CD4-positive, CD25-positive, alpha-beta regulatory T cell (primary cell): ENCODE data around the gene ATF1. TPM values are rescaled to one million over a fixed set of nuclear protein-coding genes. Genes with fewer than 3 reads are reported as not detected.
"Not testable (repeated sequence)": the region's sequence is repeated elsewhere in the genome, so short reads cannot be mapped to it uniquely, and the experiment has no call there.

Experiments
- ATAC-seq, 2 donors: fragments of 150-1000 bp; cut with Tn5 transposase; one replicate each; pipeline ENCODE4 v1.10.0; 2021; ENCODE audit warnings: low read depth in 2 of 2, moderate number of reproducible peaks in 2 of 2, moderate library complexity in 1 of 2
- DNase-seq, 3 donors: peaks; one replicate each; pipeline versions ENCODE4 v3.0.0 to v3.0.0-alpha.2; 2012 to 2022; ENCODE audit warnings: mixed read lengths in 1 of 3
- H3K27ac ChIP-seq: one replicate; pipeline ENCODE4 v1.7.0; 2013; ENCODE audit warnings: mild to moderate bottlenecking, low read length; ENCODE audit not compliant: insufficient read depth, poor library complexity, severe bottlenecking
- H3K27me3 ChIP-seq: one replicate; pipeline ENCODE4 v1.7.0; 2013; ENCODE audit warnings: low read length; ENCODE audit not compliant: control insufficient read depth, insufficient read depth
- H3K36me3 ChIP-seq: one replicate; pipeline ENCODE4 v1.7.0; 2013; ENCODE audit warnings: mild to moderate bottlenecking, low read length, moderate library complexity; ENCODE audit not compliant: control insufficient read depth, insufficient read depth
- H3K4me1 ChIP-seq: 2 replicates; pipeline ENCODE4 v1.7.0; 2013; ENCODE audit warnings: mild to moderate bottlenecking, low read length; ENCODE audit not compliant: insufficient read depth, control insufficient read depth, poor library complexity, severe bottlenecking
- H3K4me3 ChIP-seq: one replicate; pipeline ENCODE4 v1.7.0; 2013; ENCODE audit warnings: low read depth, mild to moderate bottlenecking, low read length, moderate library complexity
- H3K9me3 ChIP-seq, 2 experiments: 1 replicate in 1 of 2; 2 replicates in 1 of 2; pipeline ENCODE4 v1.7.0; 2013; ENCODE audit warnings: low read length in 2 of 2, mild to moderate bottlenecking in 1 of 2, moderate library complexity in 1 of 2; ENCODE audit not compliant: control insufficient read depth in 2 of 2
- H3K27ac Mint-ChIP-seq, 3 donors: one replicate each; pipeline ENCODE4 v1.8.0; 2020 to 2022; ENCODE audit warnings: mild to moderate bottlenecking in 3 of 3, mixed read lengths in 3 of 3, moderate library complexity in 2 of 3
- H3K27me3 Mint-ChIP-seq: one replicate; pipeline ENCODE4 v1.8.0; 2022; ENCODE audit warnings: mild to moderate bottlenecking, mixed read lengths
- H3K36me3 Mint-ChIP-seq: one replicate; pipeline ENCODE4 v1.8.0; 2020; ENCODE audit warnings: mixed read lengths
- H3K4me1 Mint-ChIP-seq, 4 donors: one replicate each; pipeline ENCODE4 v1.8.0; 2020 to 2022; ENCODE audit warnings: mixed read lengths in 4 of 4, mild to moderate bottlenecking in 1 of 4
- H3K4me3 Mint-ChIP-seq, 4 donors: one replicate each; pipeline ENCODE4 v1.8.0; 2020 to 2022; ENCODE audit warnings: mild to moderate bottlenecking in 4 of 4, mixed read lengths in 4 of 4, moderate library complexity in 3 of 4
- H3K9me3 Mint-ChIP-seq, 7 donors: one replicate each; pipeline ENCODE4 v1.8.0; 2020 to 2022; ENCODE audit warnings: mixed read lengths in 7 of 7, mild to moderate bottlenecking in 3 of 7, moderate library complexity in 2 of 7
- polyA plus RNA-seq, 4 donors: library from polyadenylated mRNA; unstranded; fragments of 300-500 nt; fragmentation: Illumina TruSeq; gene quantifications; one replicate each; pipeline ENCODE4 v1.2.3, GENCODE V29; 2021
- total RNA-seq: library from RNA; stranded (reverse); gene quantifications from one replicate; pipeline ENCODE4 v1.2.3, GENCODE V29; 2022

Gene ATF1
- total and polyA plus RNA-seq, 5 donors from 2014 or later: 30.6 to 56.1 (median 49.9) TPM

DNA sequence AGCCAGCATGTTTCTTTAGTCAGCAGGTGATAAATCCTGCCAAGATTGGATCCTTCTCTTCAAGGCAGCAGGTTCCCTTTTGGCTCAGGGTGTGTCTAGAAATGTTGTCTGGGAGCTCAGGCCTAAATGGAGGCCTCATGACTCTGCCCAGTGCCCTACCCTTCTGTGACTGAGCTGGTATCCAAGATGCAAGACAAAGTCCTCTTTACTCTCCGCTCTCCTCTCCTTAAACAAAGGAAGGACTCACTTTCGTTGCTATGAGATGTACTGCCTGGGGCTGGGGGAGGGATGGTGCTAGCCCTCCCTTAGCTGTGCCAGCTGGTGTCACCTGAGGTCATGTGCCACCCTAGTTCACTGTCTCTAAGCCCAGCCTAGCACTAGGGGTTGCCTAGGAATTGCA, 65.0 kb downstream of the ATF1 start:
- H3K9me3 Mint-ChIP-seq: peaks cover 0 to 11% (median 0%) of the 10 kb centered on the region in 7 donors
- Histone ChIP-seq H3K9me3 (peaks cover 3 to 12% of the 10 kb centered on the region in 2 experiments), H3K27ac (no peak overlapping the region), H3K4me3 (no peak overlapping the region), H3K27me3 (no peaks in the 10 kb centered on the region), H3K36me3 (no peaks in the 10 kb centered on the region), H3K4me1 (no peaks in the 10 kb centered on the region)
- no peak for DNase-seq
- ATAC-seq: no peak
- peaks cover 7 to 12% (median 7%) of the 10 kb centered on the region in 4 donors for H3K4me1 Mint-ChIP-seq
- H3K27me3 Mint-ChIP-seq: peaks cover 19% of the 10 kb centered on the region
- peak overlapping the region in 1 of 3 donors; percentile 9 for H3K27ac Mint-ChIP-seq
- no peaks in the 10 kb centered on the region for H3K36me3 Mint-ChIP-seq
- H3K4me3 Mint-ChIP-seq: no peak overlapping the region

DNA sequence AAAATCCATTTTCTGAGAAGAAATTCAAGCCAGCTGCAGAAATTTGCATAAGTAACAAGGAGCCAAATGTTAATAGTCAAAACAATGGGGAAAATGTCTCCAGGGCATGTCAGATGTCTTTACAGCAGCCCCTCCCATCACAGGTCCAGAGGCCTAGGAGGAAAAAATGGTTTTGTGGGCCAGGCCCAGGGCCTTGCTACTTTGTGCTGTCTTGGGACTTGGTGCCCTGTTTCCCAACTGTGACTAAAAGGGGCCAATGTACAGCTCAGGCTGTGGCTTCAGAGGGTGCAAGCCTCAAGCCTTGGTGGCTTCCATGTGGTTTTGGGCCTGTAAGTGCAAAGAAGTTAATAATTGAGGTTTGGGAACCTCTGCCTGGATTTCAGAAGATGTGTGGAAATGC, 69.9 kb downstream of the ATF1 start:
- not testable (repeated sequence) for H3K4me3 Mint-ChIP-seq, H3K27ac Mint-ChIP-seq, ATAC-seq, H3K36me3 ChIP-seq, H3K4me3 ChIP-seq, H3K4me1 Mint-ChIP-seq, H3K4me1 ChIP-seq, H3K36me3 Mint-ChIP-seq, H3K27ac ChIP-seq, DNase-seq, H3K27me3 ChIP-seq
- Mint-ChIP-seq H3K27me3 (peaks cover 30% of the 10 kb centered on the region), H3K9me3 (peaks cover 2 to 25% (median 5%) of the 10 kb centered on the region in 7 donors)
- peaks cover 3 to 16% of the 10 kb centered on the region in 2 experiments for H3K9me3 ChIP-seq

DNA sequence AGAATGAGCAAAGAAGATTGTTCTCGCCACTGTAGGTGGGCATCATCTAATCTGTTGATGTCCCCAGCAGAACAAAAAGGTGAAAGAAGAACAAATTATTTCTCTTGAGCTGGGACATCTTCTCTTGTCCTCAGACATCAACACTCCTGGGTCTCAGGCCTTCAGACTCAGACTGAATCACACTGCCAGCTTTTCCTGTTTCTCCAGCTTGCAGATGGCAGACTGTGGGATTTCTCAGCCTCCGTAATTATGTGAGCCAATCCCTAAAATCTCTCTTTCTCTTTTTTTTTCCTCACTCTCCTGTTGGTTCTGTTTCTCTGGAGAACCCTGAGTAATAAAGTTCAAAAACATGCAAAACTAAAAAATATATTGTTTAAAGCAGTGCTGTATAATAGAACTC, 75.1 kb downstream of the ATF1 start:
- Histone ChIP-seq H3K27me3 (peaks cover 3% of the 10 kb centered on the region), H3K36me3 (no peaks in the 10 kb centered on the region), H3K9me3 (peaks cover 2 to 3% of the 10 kb centered on the region in 2 experiments), H3K27ac (no peak overlapping the region), H3K4me1 (no peaks in the 10 kb centered on the region), H3K4me3 (no peak overlapping the region)
- Mint-ChIP-seq H3K4me3 (no peak overlapping the region), H3K36me3 (no peaks in the 10 kb centered on the region), H3K4me1 (no peaks in the 10 kb centered on the region), H3K27ac (no peak overlapping the region), H3K9me3 (peaks cover 0 to 27% (median 5%) of the 10 kb centered on the region in 7 donors), H3K27me3 (peaks cover 29% of the 10 kb centered on the region)
- ATAC-seq: no peak
- DNase-seq: no peak

DNA sequence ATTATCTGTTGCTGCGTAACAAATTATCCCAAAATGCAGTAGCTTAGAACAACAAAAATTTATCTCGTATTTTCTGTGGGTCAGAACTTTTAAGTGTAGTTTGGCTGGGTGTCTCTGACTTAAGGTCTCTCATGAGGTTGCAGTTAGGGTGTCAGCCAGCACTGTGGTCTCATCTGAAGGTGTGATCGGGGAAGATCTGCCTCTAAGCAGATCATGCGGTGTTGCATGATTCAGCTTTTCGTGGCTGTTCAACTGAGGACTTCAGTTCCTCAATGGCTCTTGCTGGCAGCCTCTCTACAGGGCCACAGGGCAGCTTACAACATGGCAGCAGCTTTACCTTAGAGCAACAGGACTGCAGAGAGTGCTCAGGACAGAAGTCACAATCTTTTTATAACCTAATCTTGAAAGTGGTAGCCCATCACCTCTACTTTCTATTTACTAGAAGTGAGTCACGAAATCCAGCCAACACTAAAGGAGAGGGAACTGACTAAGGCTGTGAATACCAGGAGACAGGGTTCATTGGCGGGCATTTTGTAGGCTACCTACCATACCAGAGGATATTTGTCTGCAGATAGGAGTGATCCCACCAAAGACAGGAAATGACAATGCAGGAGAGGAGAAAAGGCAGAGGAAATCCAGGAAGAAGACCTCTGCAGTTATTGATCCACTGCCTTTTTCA, 77.0 kb downstream of the ATF1 start:
- Mint-ChIP-seq H3K4me1 (no peaks in the 10 kb centered on the region), H3K4me3 (no peak overlapping the region), H3K27me3 (peaks cover 33% of the 10 kb centered on the region), H3K9me3 (peaks cover 0 to 13% (median 2%) of the 10 kb centered on the region in 7 donors), H3K36me3 (no peaks in the 10 kb centered on the region), H3K27ac (no peak overlapping the region)
- Histone ChIP-seq H3K27me3 (peaks cover 3% of the 10 kb centered on the region), H3K4me3 (no peak overlapping the region), H3K4me1 (no peaks in the 10 kb centered on the region), H3K36me3 (no peaks in the 10 kb centered on the region), H3K27ac (no peak overlapping the region), H3K9me3 (peaks cover 0 to 2% of the 10 kb centered on the region in 2 experiments)
- DNase-seq (no peak), ATAC-seq (no peak)

DNA sequence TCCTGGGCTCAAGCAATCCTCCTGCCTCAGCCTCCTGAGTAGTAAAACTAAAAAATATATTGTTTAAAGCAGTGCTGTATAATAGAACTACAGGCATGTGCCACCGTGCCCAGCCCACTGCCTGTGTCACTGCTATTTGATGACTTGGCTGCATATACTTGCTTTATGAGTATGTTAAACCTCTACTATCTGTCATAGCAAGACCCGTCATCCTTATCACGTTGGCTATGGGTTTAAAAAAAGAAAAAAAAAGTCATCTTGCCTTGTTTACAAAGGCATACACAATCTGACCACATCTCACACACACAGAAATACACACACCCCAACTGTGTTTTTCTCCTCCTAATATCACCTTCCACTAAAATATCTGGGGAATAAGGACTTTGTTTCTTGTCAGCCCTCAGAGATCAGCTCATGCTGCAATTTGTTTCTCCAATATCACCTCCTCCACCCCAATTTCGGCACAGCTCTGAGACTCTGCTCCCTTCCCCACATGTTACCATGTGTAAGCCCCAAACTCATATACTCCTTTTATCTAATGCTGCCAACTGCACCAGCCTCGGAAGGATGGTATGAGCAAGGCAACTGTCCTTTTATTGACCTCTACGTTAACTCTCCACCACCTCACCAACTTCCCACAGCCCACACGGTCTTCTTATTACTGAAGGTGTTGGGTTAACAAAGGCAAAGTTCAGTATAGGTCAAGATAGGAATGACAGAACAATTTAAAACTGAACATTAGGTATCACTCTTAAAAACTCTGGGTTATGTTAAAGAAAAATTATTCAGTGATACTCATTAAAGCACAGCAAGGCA, 78.0 kb downstream of the ATF1 start:
- Histone ChIP-seq H3K4me1 (no peaks in the 10 kb centered on the region), H3K27ac (no peak overlapping the region), H3K4me3 (no peak overlapping the region), H3K36me3 (no peaks in the 10 kb centered on the region), H3K27me3 (peaks cover 3% of the 10 kb centered on the region), H3K9me3 (peaks cover 0 to 2% of the 10 kb centered on the region in 2 experiments)
- peaks cover 0 to 13% (median 1%) of the 10 kb centered on the region in 7 donors for H3K9me3 Mint-ChIP-seq
- DNase-seq (no peak), ATAC-seq (no peak)
- H3K4me3 Mint-ChIP-seq: no peak overlapping the region
- peaks cover 33% of the 10 kb centered on the region for H3K27me3 Mint-ChIP-seq
- no peak overlapping the region for H3K27ac Mint-ChIP-seq
- no peaks in the 10 kb centered on the region for H3K36me3 Mint-ChIP-seq
- no peaks in the 10 kb centered on the region for H3K4me1 Mint-ChIP-seq

DNA sequence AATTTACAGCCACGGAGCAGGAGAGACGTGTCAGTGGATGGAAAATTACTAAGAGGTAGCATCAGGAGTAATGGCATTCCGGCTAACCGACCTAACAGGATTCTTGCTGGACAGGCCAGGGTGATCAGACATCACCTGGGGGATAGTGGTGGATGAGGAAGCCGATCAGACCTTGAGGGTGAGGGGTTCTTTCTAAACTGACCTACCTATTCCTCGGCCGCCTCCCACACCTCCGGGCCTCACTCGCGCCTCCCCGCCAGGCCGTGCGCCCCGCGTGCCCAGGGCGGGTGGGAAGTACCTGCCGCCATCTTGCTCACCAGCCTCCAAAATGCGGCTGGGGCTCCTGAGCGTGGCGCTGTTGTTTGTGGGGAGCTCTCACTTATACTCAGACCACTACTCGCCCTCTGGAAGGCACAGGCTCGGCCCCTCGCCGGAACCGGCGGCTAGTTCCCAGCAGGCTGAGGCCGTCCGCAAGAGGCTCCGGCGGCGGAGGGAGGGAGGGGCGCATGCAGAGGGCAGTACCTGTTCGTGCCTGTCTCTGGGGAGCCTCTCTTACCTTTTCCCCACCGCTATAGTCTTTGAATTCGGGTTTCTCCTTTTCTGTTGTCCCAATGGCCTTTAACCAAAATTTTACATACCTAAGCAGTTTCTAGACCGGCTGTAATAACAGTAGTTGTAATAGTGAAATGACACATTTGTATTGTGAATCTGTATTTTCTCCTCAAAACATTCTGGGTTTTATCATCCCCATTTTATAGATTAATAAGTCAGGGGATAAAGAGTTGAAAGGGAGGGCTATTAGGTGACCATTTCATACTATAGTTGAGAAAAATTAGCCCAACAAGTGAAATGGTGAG, 79.0 kb downstream of the ATF1 start, which contains the start of gene TMPRSS12:
TMPRSS12 (plus strand) TSS at position 290 of the 857 bp plus-strand sequence; CDS start at position 329, 39 bp downstream.
- peaks cover 0 to 13% (median 1%) of the 10 kb centered on the region in 7 donors for H3K9me3 Mint-ChIP-seq
- Histone ChIP-seq H3K4me1 (no peaks in the 10 kb centered on the region), H3K4me3 (no peak within 1 kb of the TSS), H3K27ac (no peak within 1 kb of the TSS), H3K27me3 (peaks cover 3% of the 10 kb centered on the region), H3K9me3 (peaks cover 0 to 2% of the 10 kb centered on the region in 2 experiments), H3K36me3 (no peaks in the 10 kb centered on the region)
- H3K27ac Mint-ChIP-seq: no peak within 1 kb of the TSS
- peaks cover 29% of the 10 kb centered on the region for H3K27me3 Mint-ChIP-seq
- H3K36me3 Mint-ChIP-seq: no peaks in the 10 kb centered on the region
- no peaks in the 10 kb centered on the region for H3K4me1 Mint-ChIP-seq
- ATAC-seq (no peak), DNase-seq (no peak)
- no peak within 1 kb of the TSS for H3K4me3 Mint-ChIP-seq

DNA sequence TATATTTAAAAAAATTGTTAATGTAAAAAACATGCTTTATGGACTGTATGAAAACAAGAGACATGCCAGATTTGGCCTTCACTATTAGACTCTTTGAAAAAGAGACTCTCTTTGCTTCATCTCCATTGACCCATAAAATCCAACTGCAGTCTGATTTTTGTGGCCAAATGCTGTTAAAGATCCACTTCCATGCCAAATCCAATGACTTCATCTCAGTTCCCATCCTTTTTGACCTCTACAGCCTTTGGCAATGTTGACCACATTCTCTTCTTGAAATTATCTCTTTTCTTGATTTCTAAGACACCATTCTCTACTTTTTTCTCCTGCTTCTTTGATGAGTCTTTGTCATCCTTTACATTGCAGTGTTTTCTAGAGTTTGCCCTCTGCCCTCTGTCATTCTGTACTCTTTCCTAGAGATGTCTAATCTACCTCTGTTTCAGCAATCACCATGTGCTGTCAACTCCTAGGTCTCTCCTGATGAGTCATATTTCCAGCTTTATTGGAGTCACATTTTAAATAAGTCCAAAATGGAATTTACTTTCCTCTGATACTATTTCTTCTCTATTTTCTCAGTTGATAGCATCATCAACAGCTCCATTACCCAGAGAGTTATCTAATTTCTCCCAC, 81.2 kb downstream of the ATF1 start:
- no peak overlapping the region for H3K4me3 Mint-ChIP-seq
- DNase-seq (no peak), ATAC-seq (no peak)
- H3K27ac ChIP-seq: no peak overlapping the region
- peaks cover 0 to 2% of the 10 kb centered on the region in 2 experiments for H3K9me3 ChIP-seq
- no peak overlapping the region for H3K4me3 ChIP-seq
- H3K36me3 Mint-ChIP-seq: no peaks in the 10 kb centered on the region
- no peaks in the 10 kb centered on the region for H3K4me1 ChIP-seq
- H3K27me3 ChIP-seq: peaks cover 7% of the 10 kb centered on the region
- H3K4me1 Mint-ChIP-seq: no peaks in the 10 kb centered on the region
- H3K27ac Mint-ChIP-seq: peak overlapping the region in 1 of 3 donors; percentile 33
- peaks cover 38% of the 10 kb centered on the region for H3K27me3 Mint-ChIP-seq
- no peaks in the 10 kb centered on the region for H3K36me3 ChIP-seq
- H3K9me3 Mint-ChIP-seq: peaks cover 0 to 13% (median 1%) of the 10 kb centered on the region in 7 donors
